GM12878 (cell line): ENCODE data around the gene EDN3. TPM values are rescaled to one million over a fixed set of nuclear protein-coding genes. Genes with fewer than 3 reads are reported as not detected.

Source experiments
- ATAC-seq: fragments of 200-7000 bp; cut with Tn5 transposase; 3 replicates; pipeline ENCODE4 v1.9.1; 2020; ENCODE audit warnings: mild to moderate bottlenecking, moderate library complexity
- BruUV-seq: library from RNA; stranded (reverse); fragments of 400-500 nt; replicated peaks from 2 replicates; lab custom pipeline; 2021; lab: Mats Ljungman, UMichigan
- CTCF ChIA-PET: fragments of 300-600 bp; sonication (Branson Sonifier 250); formaldehyde crosslinking; extraction: SDS; loops from one replicate; lab custom pipeline; 2021; ENCODE audit warnings: inconsistent platforms; lab: Yijun Ruan, JAX
- POLR2A ChIA-PET: fragments of 350-600 bp; formaldehyde crosslinking; extraction: SDS; loops from one replicate; lab custom pipeline; 2021; ENCODE audit warnings: inconsistent platforms; lab: Charles Lee
- RAD21 ChIA-PET: fragments of 300-600 bp; sonication (Branson Sonifier 250); formaldehyde crosslinking; loops from one replicate; lab custom pipeline; 2023; ENCODE audit warnings: antibody characterized with exemption; ENCODE audit not compliant: unreplicated experiment; lab: Charles Lee
- SMC1A ChIA-PET: fragments of 300-600 bp; sonication (Branson Sonifier 250); formaldehyde crosslinking; loops from one replicate; lab custom pipeline; 2023; ENCODE audit not compliant: unreplicated experiment, uncharacterized antibody; lab: Charles Lee
- DNase-seq: peaks from one replicate; pipeline ENCODE4 v3.0.0-alpha.2; 2011; ENCODE audit warnings: low read depth, low spot score
- FAIRE-seq: peaks from 3 replicates; lab custom pipeline; 2011; peaks lifted over from hg19 to GRCh38; lab: Jason Lieb, UNC
- H2AFZ ChIP-seq: 2 replicates; pipeline ENCODE4 v1.6.0; 2011; ENCODE audit warnings: low read depth, low read length, control low read depth; ENCODE audit not compliant: control insufficient read depth
- H3K27ac ChIP-seq: 2 replicates; pipeline ENCODE4 v1.5.1; 2011; ENCODE audit warnings: control low read depth; ENCODE audit not compliant: control insufficient read depth, insufficient read depth
- H3K27me3 ChIP-seq, 2 experiments: replicated peaks in 1 of 2; 2 replicates each; pipeline versions ENCODE4 v1.6.0 to v1.6.1; 2011; ENCODE audit warnings: low read length in 1 of 2; ENCODE audit not compliant: control insufficient read depth in 2 of 2, insufficient read depth in 2 of 2
- H3K36me3 ChIP-seq, 2 experiments: 2 replicates each; pipeline ENCODE4 v1.5.1; 2011; ENCODE audit warnings: low read length in 1 of 2; ENCODE audit not compliant: control insufficient read depth in 2 of 2, insufficient read depth in 2 of 2
- H3K4me1 ChIP-seq: 2 replicates; pipeline ENCODE4 v1.6.1; 2011; ENCODE audit warnings: mild to moderate bottlenecking, low read length, moderate library complexity, mixed read lengths; ENCODE audit not compliant: control insufficient read depth, insufficient read depth
- H3K4me2 ChIP-seq: 2 replicates; pipeline ENCODE4 v1.6.0; 2011; ENCODE audit warnings: control low read depth; ENCODE audit not compliant: control insufficient read depth, insufficient read depth
- H3K4me3 ChIP-seq: fragments of 200-600 bp; sonication (generic); 2 replicates; pipeline ENCODE4 v1.5.1; 2016
- H3K79me2 ChIP-seq: 2 replicates; pipeline ENCODE4 v1.6.0; 2011; ENCODE audit warnings: low read length; ENCODE audit not compliant: control insufficient read depth, insufficient read depth
- H3K9ac ChIP-seq: 2 replicates; pipeline ENCODE4 v1.8.0; 2011; ENCODE audit warnings: low read length, control low read depth, mixed read lengths; ENCODE audit not compliant: control insufficient read depth, insufficient read depth
- H3K9me3 ChIP-seq: replicated peaks from 3 replicates; pipeline ENCODE4 v1.5.1; 2011; ENCODE audit warnings: mild to moderate bottlenecking, low read length; ENCODE audit not compliant: control insufficient read depth, insufficient read depth
- H4K20me1 ChIP-seq: 2 replicates; pipeline ENCODE4 v1.6.0; 2011; ENCODE audit not compliant: control insufficient read depth, insufficient read depth
- BMI1 ChIP-seq: fragments of 450-650 bp; IDR thresholded peaks from 2 replicates; pipeline ENCODE4 v1.6.1; 2016; ENCODE audit warnings: mild to moderate bottlenecking, moderate library complexity, borderline replicate concordance
- EGR1 ChIP-seq, 2 experiments: IDR thresholded peaks; 1 replicate in 1 of 2; 2 replicates in 1 of 2; pipeline ENCODE4 v1.6.1; 2011 to 2012; ENCODE audit warnings: low read depth in 2 of 2, low read length in 2 of 2, borderline replicate concordance in 1 of 2, mild to moderate bottlenecking in 1 of 2, moderate library complexity in 1 of 2
- KLF5 ChIP-seq: fragments of 450-650 bp; IDR thresholded peaks from 2 replicates; pipeline ENCODE4 v1.6.1; 2014; ENCODE audit warnings: mild to moderate bottlenecking; ENCODE audit not compliant: partially characterized antibody
- MXI1 ChIP-seq: fragments of 150-350 bp; IDR thresholded peaks from 2 replicates; pipeline ENCODE4 v1.6.1; 2011; ENCODE audit warnings: low read depth, mild to moderate bottlenecking, inconsistent platforms, low read length, improper control_type of control experiment
- PKNOX1 ChIP-seq: fragments of 450-650 bp; IDR thresholded peaks from 2 replicates; pipeline ENCODE4 v1.6.1; 2016; ENCODE audit warnings: mild to moderate bottlenecking
- POLR2A ChIP-seq: IDR thresholded peaks from 2 replicates; pipeline ENCODE4 v1.6.1; 2011; ENCODE audit warnings: low read depth, mild to moderate bottlenecking, low read length
- POU2F2 ChIP-seq: IDR thresholded peaks from 3 replicates; pipeline ENCODE4 v1.6.1; 2011; ENCODE audit warnings: low read depth, mild to moderate bottlenecking, low read length, borderline replicate concordance
- RFX5 ChIP-seq: IDR thresholded peaks from 2 replicates; pipeline ENCODE4 v1.6.1; 2011; ENCODE audit warnings: low read depth, low read length, improper control_type of control experiment
- SIN3A ChIP-seq: IDR thresholded peaks from 2 replicates; pipeline ENCODE4 v1.6.1; 2012; ENCODE audit warnings: low read depth, low read length, improper control_type of control experiment
- SMARCA5 ChIP-seq: fragments of 450-650 bp; IDR thresholded peaks from 2 replicates; pipeline ENCODE4 v1.6.1; 2017; ENCODE audit warnings: mild to moderate bottlenecking
- SPI1 ChIP-seq: IDR thresholded peaks from 2 replicates; pipeline ENCODE4 v1.6.1; 2011; ENCODE audit warnings: low read depth, mild to moderate bottlenecking, low read length, moderate library complexity, borderline replicate concordance; ENCODE audit not compliant: insufficient read depth
- YY1 ChIP-seq: IDR thresholded peaks from 2 replicates; pipeline ENCODE4 v1.6.1; 2011; ENCODE audit warnings: low read depth, mild to moderate bottlenecking, low read length
- ZBTB33 ChIP-seq: fragments of 450-650 bp; IDR thresholded peaks from 2 replicates; pipeline ENCODE4 v1.6.1; 2017; ENCODE audit warnings: mild to moderate bottlenecking
- ZBTB40 ChIP-seq: fragments of 450-650 bp; IDR thresholded peaks from 2 replicates; pipeline ENCODE4 v1.6.1; 2016; ENCODE audit warnings: mild to moderate bottlenecking, moderate library complexity, borderline replicate concordance
- WGBS: methylation state at CpG from one replicate; pipeline ENCODE4 v1.1.6; 2016; ENCODE audit warnings: low lambda C conversion rate; ENCODE audit not compliant: insufficient replicate concordance, insufficient coverage; ENCODE audit errors: missing lambda C conversion rate; 5-methylcytosine and 5-hydroxymethylcytosine counted together
- in situ Hi-C: fragments of 300-500 bp; cut with MboI; formaldehyde crosslinking; loops from 9 replicates; pipeline ENCODE4 v1.14.3; 2018; ENCODE audit warnings: mixed read lengths
- intact Hi-C: fragments of 100-400 bp; cut with micrococcal nuclease; formaldehyde crosslinking; loops from one replicate; pipeline ENCODE4 v1.14.2; 2022; ENCODE audit not compliant: unreplicated experiment
- polyA plus RNA-seq, 11 experiments: library from polyadenylated mRNA; depleted of rRNA in 4 of 11; unstranded in 6 of 11; stranded (reverse) in 5 of 11; fragments of >200 nt; fragmentation: Nextera tagmentation in 4 of 11; fragmentation: Illumina TruSeq in 1 of 11; extraction: Ambion mirVana in 4 of 11; extraction: Trizol in 1 of 11; gene quantifications; 1 replicate in 1 of 11; 2 replicates in 10 of 11; pipeline versions ENCODE4 v1.2.1 to v1.2.3, GENCODE V29; 2011 to 2016; ENCODE audit warnings: inconsistent platforms in 2 of 11, missing spikeins in 2 of 11, low read depth in 1 of 11
- total RNA-seq, 4 experiments: library from RNA; depleted of rRNA in 3 of 4; stranded (reverse); fragments of >200 nt in 3 of 4; fragmentation: Illumina TruSeq in 1 of 4; extraction: Trizol in 1 of 4; gene quantifications; 2 replicates each; pipeline versions ENCODE4 v1.2.1 to v1.2.3, GENCODE V29; 2013 to 2021

Gene EDN3
- total and polyA plus RNA-seq, 10 of the 15 experiments (the other 5 are each of a cell fraction or from before 2014, with no cell fraction given) = not detected

- TF ChIP-seq ZBTB40 (no peak), YY1 (no peak), PKNOX1 (no peak)
Measured at GRCh38 chr20:59291740-59292383, 8.5 kb upstream of the EDN3 start (continued).

GRCh38 chr20:59295531-59295930 lies 4.9 kb upstream of the EDN3 start:
- Histone ChIP-seq H3K79me2 (no peaks in the 10 kb centered on the region), H2AFZ (no peak overlapping the region), H3K4me3 (no peak overlapping the region), H3K36me3 (no peaks in the 10 kb centered on the region), H3K4me1 (no peaks in the 10 kb centered on the region), H3K9ac (no peak overlapping the region), H4K20me1 (no peaks in the 10 kb centered on the region), H3K27ac (no peak overlapping the region), H3K4me2 (no peak overlapping the region), H3K27me3 (peaks cover 0 to 4% of the 10 kb centered on the region in 2 experiments; a peak in 3 of 4 replicates), H3K9me3 (no peaks in the 10 kb centered on the region)
- in situ Hi-C loops (no loop called here), intact Hi-C loops (no loop called here)
- TF ChIP-seq POLR2A (no peak), EGR1 (IDR thresholded peaks at IDR 0.05; ENCODE audit: borderline replicate concordance in 1 of 2, low read depth in 2 of 2, low read length in 2 of 2) (no peak), SIN3A (no peak), SMARCA5 (no peak), BMI1 (no peak), POU2F2 (no peak), KLF5 (no peak), MXI1 (no peak), RFX5 (no peak), SPI1 (no peak), ZBTB33 (no peak)
- CTCF ChIA-PET = no interaction called here
- POLR2A ChIA-PET = no interaction called here
- FAIRE-seq (no peak), ATAC-seq (no peak), DNase-seq (no peak)
- RAD21 ChIA-PET = no interaction called here
- SMC1A ChIA-PET = no interaction called here
- 52% methylated on average over 5 of the region's 5 CpGs for WGBS
- BruUV-seq = no TSS peak
